Smooth muscle cell of the brain vasculature (primary cell): Measurements from ENCODE around the gene TENM4.

Experiments used
- DNase-seq: peaks from one replicate; pipeline ENCODE4 v3.0.0-alpha.2; 2012; ENCODE audit warnings: low read depth, low spot score

TENM4 gene

GRCh38 chr11:79449040-79449439, 8.2 kb upstream of the TENM4 start:
- DNase-seq = no peak

DNA sequence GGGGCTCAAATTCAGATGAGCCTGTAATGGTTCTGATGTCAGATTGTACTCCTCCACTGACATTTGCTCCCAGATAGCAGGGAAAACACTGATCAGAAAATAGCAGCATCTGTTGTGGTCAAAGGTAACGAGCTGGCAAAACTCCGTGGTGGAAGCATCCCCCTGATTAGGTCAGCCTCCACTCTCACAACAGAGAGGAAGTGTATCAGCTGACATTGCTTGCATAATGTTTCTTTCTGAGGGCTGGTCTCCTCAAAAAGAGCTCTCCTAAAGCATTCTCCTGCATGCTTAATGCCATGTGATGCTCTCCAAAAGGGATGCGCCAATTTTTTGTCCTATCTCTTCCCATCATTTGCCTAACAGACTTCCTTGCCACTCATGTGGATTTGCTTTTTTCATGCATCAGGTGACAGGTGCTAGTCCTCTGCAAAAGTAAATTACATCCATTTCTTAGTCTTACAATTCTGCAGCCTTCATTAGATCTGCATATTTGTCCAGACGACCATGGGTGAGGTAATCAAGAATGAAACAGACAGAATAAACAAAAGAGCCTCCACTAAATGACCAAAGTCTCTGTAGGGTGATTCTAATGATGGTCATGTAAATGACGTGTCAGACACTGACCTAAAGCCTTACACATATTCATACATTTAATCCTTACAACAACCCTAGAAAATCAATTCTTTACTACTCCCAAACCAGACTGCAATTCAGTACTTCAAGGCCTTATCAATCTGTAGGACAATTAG, 6.4 kb upstream of the TENM4 start:
- DNase-seq = no peak

GRCh38 chr11:79444923-79445322, 4.1 kb upstream of the TENM4 start:
- DNase-seq = no peak

- no peak for DNase-seq
Observed at GRCh38 chr11:79441461-79441875, 638 bp upstream of the TENM4 start.

- DNase-seq = no peak
Observed at GRCh38 chr11:79439886-79440570, 802 bp downstream of the TENM4 start.

- no peak for DNase-seq
Observed at GRCh38 chr11:79439410-79439885, 1.4 kb downstream of the TENM4 start.

- DNase-seq = no peak
Observed at GRCh38 chr11:79438631-79439409, 2.0 kb downstream of the TENM4 start.

- no peak for DNase-seq
Observed at GRCh38 chr11:79437981-79438630, 2.7 kb downstream of the TENM4 start.

DNA sequence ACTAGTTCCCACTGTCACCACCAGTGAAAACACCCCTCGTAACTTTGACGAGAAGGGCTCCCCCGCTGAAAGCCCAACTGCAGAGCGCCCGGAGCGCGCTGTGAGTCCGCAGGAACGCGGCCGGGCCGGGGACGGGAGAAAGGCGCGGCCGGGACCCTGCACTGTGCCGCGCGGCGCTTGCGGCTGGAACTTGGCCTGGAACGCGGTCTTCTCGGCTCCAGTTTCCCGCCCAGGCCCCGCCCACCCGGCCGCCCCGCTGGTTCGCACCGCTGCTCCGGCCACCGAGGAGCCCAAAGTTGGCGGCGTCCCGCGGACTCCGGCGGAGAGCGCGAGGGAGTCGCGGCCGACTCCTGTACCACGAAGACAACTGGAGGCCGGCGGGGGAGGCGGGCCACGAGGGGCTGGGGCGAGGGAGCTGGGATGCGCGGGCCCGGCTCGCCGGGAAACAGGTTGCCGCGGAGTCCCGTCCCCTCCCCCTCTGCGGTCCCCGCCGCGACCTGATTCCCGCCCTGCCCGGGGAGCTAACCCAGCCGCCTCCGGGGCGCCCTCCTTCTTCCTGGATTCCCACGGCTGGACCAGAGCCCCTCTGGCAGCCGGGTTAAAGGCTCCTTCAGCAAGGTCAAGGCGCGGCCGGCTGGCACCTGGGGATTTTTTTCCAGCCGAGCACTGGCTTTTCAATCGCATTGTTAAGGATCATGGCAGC, 3.4 kb downstream of the TENM4 start:
- no peak for DNase-seq

GRCh38 chr11:79436919-79437277, 3.9 kb downstream of the TENM4 start:
- no peak for DNase-seq

- no peak for DNase-seq
Observed at GRCh38 chr11:79434283-79434682, 6.5 kb downstream of the TENM4 start.

GRCh38 chr11:79432138-79432537, 8.7 kb downstream of the TENM4 start:
- no peak for DNase-seq

DNA sequence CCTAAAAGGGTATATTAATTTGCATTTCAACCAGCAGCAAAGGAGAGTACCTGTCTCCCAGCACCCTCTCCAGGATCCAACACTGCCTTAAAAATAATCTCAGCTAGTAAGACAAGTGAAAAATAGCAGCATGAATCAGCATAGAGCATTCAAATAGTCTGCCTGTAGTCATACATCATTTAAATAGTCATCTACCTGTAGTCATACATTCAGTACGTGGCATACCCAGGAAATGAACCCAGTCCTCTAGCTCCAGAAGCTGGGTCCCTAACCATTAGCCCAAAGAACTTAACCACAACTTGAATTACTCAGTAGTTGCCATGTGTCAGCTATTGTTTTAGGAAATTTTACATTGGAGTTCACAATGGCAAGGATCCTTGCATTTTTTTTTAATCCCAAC, 9.3 kb downstream of the TENM4 start:
- no peak for DNase-seq

GRCh38 chr11:79430280-79430679, 10.6 kb downstream of the TENM4 start:
- DNase-seq = no peak

DNA sequence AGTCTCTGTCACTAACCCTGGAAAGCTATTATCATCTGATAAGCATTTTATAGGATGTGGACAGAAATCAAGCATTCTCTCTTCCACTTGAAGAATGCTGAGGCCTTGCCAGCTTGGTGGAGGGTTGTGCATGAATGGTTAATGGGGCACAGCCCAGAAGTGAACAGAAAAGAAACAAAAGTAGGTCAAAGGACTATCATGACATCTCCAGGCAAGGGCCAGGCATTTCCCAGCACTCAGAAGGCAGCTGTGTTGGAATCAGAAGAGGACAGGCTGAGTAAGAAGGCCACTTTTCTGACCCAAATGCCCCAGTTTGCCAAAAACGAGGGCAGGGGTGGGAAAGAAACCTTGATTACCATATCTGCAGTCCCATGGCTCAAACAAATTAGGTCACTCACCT, 12.4 kb downstream of the TENM4 start:
- no peak for DNase-seq

GRCh38 chr11:79427611-79428327, 13.1 kb downstream of the TENM4 start:
- no peak for DNase-seq

DNA sequence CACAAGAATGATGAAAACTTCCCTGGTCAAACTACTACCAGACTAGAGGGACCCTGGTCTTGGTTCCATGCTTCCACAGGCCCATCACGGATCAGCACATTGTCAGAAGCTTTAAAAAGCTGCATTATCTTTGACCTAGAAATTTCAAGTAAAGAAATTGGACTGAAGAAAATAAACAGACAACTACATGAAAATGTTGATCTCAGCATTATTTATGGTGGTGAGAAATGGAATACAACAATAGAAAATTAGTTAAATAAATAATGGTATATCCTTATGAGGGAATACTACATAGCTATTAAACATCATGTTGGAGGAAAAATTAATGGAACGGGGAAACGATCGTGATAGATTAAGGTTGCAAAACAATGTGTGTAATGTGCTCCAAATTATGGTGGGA, 13.7 kb downstream of the TENM4 start:
- DNase-seq = no peak

- DNase-seq = no peak
Observed at GRCh38 chr11:79425463-79425862, 15.4 kb downstream of the TENM4 start.

DNA sequence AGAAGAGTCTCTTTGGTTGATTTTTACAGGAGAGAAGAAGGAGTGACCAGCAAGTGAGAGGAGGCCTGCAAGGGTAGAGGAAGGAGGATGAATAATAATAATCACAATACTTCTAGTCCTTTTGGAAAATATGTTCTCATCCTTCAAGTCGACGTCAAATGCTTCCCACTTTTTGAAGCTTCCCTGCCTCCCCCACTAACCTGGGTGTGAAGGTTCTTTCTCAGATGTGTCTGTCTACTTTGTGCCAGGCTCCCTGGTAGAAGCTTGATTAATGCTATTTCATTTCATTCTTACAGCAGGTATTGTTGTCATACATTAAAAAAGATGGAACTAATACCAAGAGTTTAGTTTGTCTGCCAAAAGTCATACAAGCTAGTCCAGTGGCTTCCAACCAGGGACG, 17.1 kb downstream of the TENM4 start:
- no peak for DNase-seq

DNA sequence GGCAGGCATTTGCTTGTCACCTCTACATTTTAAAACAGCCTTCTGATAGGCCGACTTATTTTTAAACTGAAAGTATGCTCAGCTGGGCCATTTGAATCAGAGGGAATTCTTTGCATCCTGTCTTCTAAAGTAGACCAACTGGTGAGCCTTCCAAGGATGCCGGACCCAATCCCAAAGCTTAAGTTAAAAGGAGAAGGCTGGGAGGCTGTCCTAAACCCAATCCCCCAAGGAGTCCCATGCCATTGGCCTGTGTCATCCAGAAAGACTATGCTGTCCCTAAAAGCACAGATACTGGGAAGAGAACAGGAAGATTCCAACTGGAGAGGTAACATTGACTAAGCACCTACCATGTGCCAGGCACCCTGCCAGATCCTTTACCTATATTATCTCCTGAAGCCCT, 18.0 kb downstream of the TENM4 start:
- no peak for DNase-seq

GRCh38 chr11:79421820-79422219, 19.0 kb downstream of the TENM4 start:
- DNase-seq = no peak
